ENCODE data around the gene CABP7.

- no peak for TF ChIP-seq POLR2A (IDR thresholded peaks at IDR 0.05)
- TF ChIP-seq, protein P1, sequence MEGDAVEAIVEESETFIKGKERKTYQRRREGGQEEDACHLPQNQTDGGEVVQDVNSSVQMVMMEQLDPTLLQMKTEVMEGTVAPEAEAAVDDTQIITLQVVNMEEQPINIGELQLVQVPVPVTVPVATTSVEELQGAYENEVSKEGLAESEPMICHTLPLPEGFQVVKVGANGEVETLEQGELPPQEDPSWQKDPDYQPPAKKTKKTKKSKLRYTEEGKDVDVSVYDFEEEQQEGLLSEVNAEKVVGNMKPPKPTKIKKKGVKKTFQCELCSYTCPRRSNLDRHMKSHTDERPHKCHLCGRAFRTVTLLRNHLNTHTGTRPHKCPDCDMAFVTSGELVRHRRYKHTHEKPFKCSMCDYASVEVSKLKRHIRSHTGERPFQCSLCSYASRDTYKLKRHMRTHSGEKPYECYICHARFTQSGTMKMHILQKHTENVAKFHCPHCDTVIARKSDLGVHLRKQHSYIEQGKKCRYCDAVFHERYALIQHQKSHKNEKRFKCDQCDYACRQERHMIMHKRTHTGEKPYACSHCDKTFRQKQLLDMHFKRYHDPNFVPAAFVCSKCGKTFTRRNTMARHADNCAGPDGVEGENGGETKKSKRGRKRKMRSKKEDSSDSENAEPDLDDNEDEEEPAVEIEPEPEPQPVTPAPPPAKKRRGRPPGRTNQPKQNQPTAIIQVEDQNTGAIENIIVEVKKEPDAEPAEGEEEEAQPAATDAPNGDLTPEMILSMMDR (IDR thresholded peaks at IDR 0.05): no peak
These were observed 46.3 kb downstream of the CABP7 start for GRCh38 chr22:29765905-29766631.

Measured in tibial nerve (tissue), 3 donors.